22Rv1 (cell line): ENCODE data around the gene WNK1.

ENCODE experiments used
- ZFX ChIP-seq: fragments of 450-650 bp; IDR thresholded peaks from 2 replicates; pipeline ENCODE4 v1.6.1; 2017; ENCODE audit warnings: antibody characterized with exemption, borderline replicate concordance
- TF ChIP-seq, protein P1 (sequence below): fragments of 450-650 bp; IDR thresholded peaks from 2 replicates; pipeline ENCODE4 v1.5.1; 2017; ENCODE audit warnings: mild to moderate bottlenecking

DNA sequence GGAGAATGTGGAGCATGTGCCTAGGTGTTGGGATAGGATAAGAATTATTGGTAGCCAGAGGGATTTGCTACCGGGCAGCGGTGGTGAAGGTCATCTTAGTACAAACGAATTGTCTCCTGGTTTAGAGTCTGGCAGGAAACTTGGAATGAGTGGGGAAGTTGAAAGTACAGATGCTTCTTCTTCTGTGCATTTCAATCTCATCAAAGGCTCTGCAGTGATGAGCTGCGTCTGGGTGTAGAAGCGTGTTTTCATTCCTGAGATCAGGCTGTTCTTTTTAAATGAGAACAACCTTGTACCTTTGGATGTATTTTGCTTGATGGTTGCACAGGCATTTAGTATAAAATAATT, 2.1 kb downstream of the WNK1 start:
- TF ChIP-seq, protein P1, sequence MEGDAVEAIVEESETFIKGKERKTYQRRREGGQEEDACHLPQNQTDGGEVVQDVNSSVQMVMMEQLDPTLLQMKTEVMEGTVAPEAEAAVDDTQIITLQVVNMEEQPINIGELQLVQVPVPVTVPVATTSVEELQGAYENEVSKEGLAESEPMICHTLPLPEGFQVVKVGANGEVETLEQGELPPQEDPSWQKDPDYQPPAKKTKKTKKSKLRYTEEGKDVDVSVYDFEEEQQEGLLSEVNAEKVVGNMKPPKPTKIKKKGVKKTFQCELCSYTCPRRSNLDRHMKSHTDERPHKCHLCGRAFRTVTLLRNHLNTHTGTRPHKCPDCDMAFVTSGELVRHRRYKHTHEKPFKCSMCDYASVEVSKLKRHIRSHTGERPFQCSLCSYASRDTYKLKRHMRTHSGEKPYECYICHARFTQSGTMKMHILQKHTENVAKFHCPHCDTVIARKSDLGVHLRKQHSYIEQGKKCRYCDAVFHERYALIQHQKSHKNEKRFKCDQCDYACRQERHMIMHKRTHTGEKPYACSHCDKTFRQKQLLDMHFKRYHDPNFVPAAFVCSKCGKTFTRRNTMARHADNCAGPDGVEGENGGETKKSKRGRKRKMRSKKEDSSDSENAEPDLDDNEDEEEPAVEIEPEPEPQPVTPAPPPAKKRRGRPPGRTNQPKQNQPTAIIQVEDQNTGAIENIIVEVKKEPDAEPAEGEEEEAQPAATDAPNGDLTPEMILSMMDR, result no peak
- no peak for TF ChIP-seq ZFX
